ENCODE data around the gene TSC2.
A peak's percentile ranks its signal among the peaks of the same experiment; 100 is the strongest.
"Not testable (repeated sequence)": the region's sequence is repeated elsewhere in the genome, so short reads cannot be mapped to it uniquely, and the experiment has no call there.

The TSC2 gene

GRCh38 chr16:2107121-2107790 lies 59.5 kb downstream of the TSC2 start:
- peak overlapping the region; percentile 90 for H3K27ac ChIP-seq (ENCODE audit: low read depth, low read length)
- not testable (repeated sequence) for H3K4me3 ChIP-seq (ENCODE audit: low read depth, low read length); H3K79me2 ChIP-seq (ENCODE audit: control insufficient read depth, insufficient read depth, low read length, unreplicated experiment); H3K36me3 ChIP-seq (ENCODE audit: insufficient read depth, low read length); H3K27me3 ChIP-seq (ENCODE audit: insufficient read depth, low read length); H3K4me1 ChIP-seq (ENCODE audit: control insufficient read depth, insufficient read depth, low read length, unreplicated experiment); H2AFZ ChIP-seq (ENCODE audit: low read length, unreplicated experiment)

GRCh38 chr16:2107791-2108125 lies 60.0 kb downstream of the TSC2 start:
- H2AFZ ChIP-seq (ENCODE audit: low read length, unreplicated experiment); H3K36me3 ChIP-seq (ENCODE audit: insufficient read depth, low read length); H3K27me3 ChIP-seq (ENCODE audit: insufficient read depth, low read length); H3K4me1 ChIP-seq (ENCODE audit: control insufficient read depth, insufficient read depth, low read length, unreplicated experiment); H3K4me3 ChIP-seq (ENCODE audit: low read depth, low read length); H3K79me2 ChIP-seq (ENCODE audit: control insufficient read depth, insufficient read depth, low read length, unreplicated experiment): not testable (repeated sequence)
- H3K27ac ChIP-seq (ENCODE audit: low read depth, low read length) = peak overlapping the region; percentile 90; the same call in 1 of the 2 replicates

DNA sequence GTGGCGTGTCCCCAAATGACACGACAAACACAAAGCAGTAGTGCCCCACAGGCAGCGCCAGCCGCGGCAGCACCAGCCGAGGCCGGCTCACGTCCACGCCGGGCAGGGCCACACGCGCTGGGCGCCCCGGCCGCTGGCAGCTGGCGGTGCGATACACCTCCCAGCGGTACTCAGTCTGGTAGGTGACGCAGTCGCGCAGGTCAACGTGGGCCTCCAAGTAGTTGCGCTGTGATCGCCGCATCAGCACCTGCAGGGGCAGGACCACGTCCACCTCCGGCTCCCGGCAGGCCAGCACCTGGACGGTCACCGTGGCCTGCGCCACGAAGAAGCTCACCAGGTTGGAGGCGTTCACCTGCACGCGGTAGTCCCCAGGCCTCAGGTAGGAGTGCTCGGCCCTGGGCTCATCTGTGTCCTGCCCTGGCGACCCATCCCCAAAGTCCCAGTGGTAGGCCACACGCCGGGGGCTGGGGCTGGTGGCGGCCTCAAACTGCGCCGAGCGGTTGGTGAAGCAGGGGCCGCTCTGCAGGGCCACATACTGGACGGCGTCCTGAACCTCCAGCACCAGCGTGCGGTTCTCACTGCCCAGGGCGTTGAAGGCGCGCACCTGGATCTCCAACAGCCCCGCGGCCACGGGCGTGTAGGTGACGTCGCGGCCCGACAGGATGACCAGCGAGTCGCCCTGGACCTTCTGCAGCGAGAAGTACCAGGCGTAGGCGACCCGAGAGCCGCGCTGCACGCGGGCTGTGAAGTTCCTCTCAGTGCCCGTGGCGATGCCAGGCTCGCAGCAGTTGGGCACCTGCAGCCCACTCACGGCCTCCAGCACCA lies 60.9 kb downstream of the TSC2 start:
- not testable (repeated sequence) for H3K36me3 ChIP-seq (ENCODE audit: insufficient read depth, low read length); H3K27me3 ChIP-seq (ENCODE audit: insufficient read depth, low read length); H3K4me3 ChIP-seq (ENCODE audit: low read depth, low read length)

DNA sequence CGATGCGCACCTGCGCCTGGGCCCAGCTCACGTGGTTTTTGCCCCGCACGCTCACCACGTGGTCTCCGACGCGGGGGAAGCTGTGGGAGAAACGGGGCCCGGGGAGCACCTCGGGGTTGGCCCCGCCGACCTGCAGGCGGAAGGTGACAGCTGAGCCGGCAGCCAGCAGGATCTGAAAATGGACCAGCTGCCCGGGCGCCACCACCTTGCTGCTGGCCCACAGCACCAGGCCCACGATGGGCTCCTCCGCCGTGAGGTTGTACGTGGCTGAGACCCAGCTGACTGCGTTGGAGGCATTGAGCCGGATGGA lies 61.4 kb downstream of the TSC2 start:
- H3K27ac ChIP-seq (ENCODE audit: low read depth, low read length); H3K36me3 ChIP-seq (ENCODE audit: insufficient read depth, low read length); H3K4me3 ChIP-seq (ENCODE audit: low read depth, low read length); H3K4me1 ChIP-seq (ENCODE audit: control insufficient read depth, insufficient read depth, low read length, unreplicated experiment); H3K79me2 ChIP-seq (ENCODE audit: control insufficient read depth, insufficient read depth, low read length, unreplicated experiment); H3K27me3 ChIP-seq (ENCODE audit: insufficient read depth, low read length); H2AFZ ChIP-seq (ENCODE audit: low read length, unreplicated experiment): not testable (repeated sequence)

More for the DNA sequence above, 60.9 kb downstream of the TSC2 start:
- H2AFZ ChIP-seq (ENCODE audit: low read length, unreplicated experiment); H3K4me1 ChIP-seq (ENCODE audit: control insufficient read depth, insufficient read depth, low read length, unreplicated experiment); H3K79me2 ChIP-seq (ENCODE audit: control insufficient read depth, insufficient read depth, low read length, unreplicated experiment); H3K27ac ChIP-seq (ENCODE audit: low read depth, low read length): not testable (repeated sequence)

DNA sequence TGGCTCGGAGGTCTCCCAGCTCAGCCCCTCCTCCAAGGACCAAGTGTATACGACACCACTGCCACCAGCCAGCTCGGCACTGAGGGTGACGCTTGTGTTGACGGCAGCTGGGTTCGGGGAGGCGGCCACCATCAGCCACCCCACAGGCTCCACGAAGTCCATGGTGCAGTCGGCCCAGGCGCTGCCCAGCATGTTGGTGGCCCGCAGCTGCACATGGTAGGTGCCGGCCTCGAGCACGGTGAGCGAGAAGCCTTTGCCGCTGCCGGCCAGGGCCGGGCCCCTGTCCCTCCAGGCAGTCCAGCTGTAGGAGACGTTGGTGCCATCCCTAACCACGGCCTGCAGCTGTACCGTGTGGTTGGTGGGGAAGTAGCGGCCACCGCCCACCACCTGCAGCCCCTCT lies 62.1 kb downstream of the TSC2 start:
- not testable (repeated sequence) for H3K4me1 ChIP-seq (ENCODE audit: control insufficient read depth, insufficient read depth, low read length, unreplicated experiment); H3K27ac ChIP-seq (ENCODE audit: low read depth, low read length); H3K27me3 ChIP-seq (ENCODE audit: insufficient read depth, low read length); H2AFZ ChIP-seq (ENCODE audit: low read length, unreplicated experiment); H3K36me3 ChIP-seq (ENCODE audit: insufficient read depth, low read length); H3K4me3 ChIP-seq (ENCODE audit: low read depth, low read length); H3K79me2 ChIP-seq (ENCODE audit: control insufficient read depth, insufficient read depth, low read length, unreplicated experiment)

GRCh38 chr16:2110332-2111008 lies 62.7 kb downstream of the TSC2 start:
- H2AFZ ChIP-seq (ENCODE audit: low read length, unreplicated experiment); H3K27ac ChIP-seq (ENCODE audit: low read depth, low read length); H3K4me3 ChIP-seq (ENCODE audit: low read depth, low read length); H3K4me1 ChIP-seq (ENCODE audit: control insufficient read depth, insufficient read depth, low read length, unreplicated experiment); H3K27me3 ChIP-seq (ENCODE audit: insufficient read depth, low read length); H3K36me3 ChIP-seq (ENCODE audit: insufficient read depth, low read length); H3K79me2 ChIP-seq (ENCODE audit: control insufficient read depth, insufficient read depth, low read length, unreplicated experiment): not testable (repeated sequence)

DNA sequence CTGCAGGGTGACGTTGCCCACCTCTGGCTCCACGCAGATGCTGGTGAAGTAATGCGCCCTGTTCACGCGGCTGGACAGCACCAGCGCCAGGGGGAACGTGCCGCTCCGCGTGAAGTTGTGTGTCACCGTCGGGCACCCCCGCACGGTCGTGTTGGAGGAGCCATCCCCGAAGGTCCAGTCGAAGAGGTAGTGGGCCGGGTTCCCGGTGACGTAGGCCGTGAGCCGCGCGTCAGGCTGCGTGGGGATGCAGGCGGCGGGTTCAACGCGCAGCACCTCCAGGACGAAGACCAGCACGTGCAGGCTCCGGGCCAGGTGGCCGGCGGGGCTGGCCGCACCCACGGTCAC lies 63.2 kb downstream of the TSC2 start:
- not testable (repeated sequence) for H3K4me1 ChIP-seq (ENCODE audit: control insufficient read depth, insufficient read depth, low read length, unreplicated experiment); H3K36me3 ChIP-seq (ENCODE audit: insufficient read depth, low read length); H3K27ac ChIP-seq (ENCODE audit: low read depth, low read length); H2AFZ ChIP-seq (ENCODE audit: low read length, unreplicated experiment); H3K79me2 ChIP-seq (ENCODE audit: control insufficient read depth, insufficient read depth, low read length, unreplicated experiment); H3K27me3 ChIP-seq (ENCODE audit: insufficient read depth, low read length); H3K4me3 ChIP-seq (ENCODE audit: low read depth, low read length)

GRCh38 chr16:2111412-2112335 lies 63.9 kb downstream of the TSC2 start:
- not testable (repeated sequence) for H3K4me1 ChIP-seq (ENCODE audit: control insufficient read depth, insufficient read depth, low read length, unreplicated experiment); H3K36me3 ChIP-seq (ENCODE audit: insufficient read depth, low read length); H3K27me3 ChIP-seq (ENCODE audit: insufficient read depth, low read length); H3K27ac ChIP-seq (ENCODE audit: low read depth, low read length); H2AFZ ChIP-seq (ENCODE audit: low read length, unreplicated experiment); H3K79me2 ChIP-seq (ENCODE audit: control insufficient read depth, insufficient read depth, low read length, unreplicated experiment); H3K4me3 ChIP-seq (ENCODE audit: low read depth, low read length)

DNA sequence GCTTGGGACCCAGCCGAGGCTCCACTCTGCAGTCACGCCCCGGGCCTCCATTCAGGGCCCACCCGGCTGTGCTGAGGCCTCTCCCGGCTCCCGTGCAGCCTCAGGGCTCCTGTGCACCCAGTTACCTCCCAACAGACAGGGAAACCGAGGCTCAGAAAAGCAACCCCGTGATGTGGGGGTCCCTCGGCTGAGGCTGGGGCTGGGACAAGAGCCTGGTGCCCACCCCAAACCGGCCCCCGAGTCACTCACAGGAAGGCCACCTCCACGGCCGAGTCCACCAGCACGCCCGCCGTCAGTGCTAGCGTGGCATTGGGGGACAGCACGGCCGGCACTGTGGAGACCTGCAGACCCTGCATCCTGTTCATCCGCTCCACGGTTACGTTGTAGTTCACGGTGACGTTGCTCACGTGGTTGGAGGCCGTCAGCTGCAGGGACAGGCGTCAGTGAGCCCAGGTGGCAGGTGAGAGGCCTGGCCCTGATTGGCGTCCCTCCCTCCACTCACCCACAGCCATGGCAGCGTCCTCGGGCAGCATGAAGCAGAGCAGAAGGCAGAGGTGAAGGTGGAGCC lies 64.8 kb downstream of the TSC2 start:
- not testable (repeated sequence) for H3K36me3 ChIP-seq (ENCODE audit: insufficient read depth, low read length)

GRCh38 chr16:2114225-2114624 lies 66.4 kb downstream of the TSC2 start:
- H3K4me1 ChIP-seq (ENCODE audit: control insufficient read depth, insufficient read depth, low read length, unreplicated experiment); H3K79me2 ChIP-seq (ENCODE audit: control insufficient read depth, insufficient read depth, low read length, unreplicated experiment); H3K27me3 ChIP-seq (ENCODE audit: insufficient read depth, low read length); H3K4me3 ChIP-seq (ENCODE audit: low read depth, low read length); H3K27ac ChIP-seq (ENCODE audit: low read depth, low read length); H3K36me3 ChIP-seq (ENCODE audit: insufficient read depth, low read length); H2AFZ ChIP-seq (ENCODE audit: low read length, unreplicated experiment): not testable (repeated sequence)

More for the DNA sequence above, 64.8 kb downstream of the TSC2 start:
- H3K27me3 ChIP-seq (ENCODE audit: insufficient read depth, low read length); H3K4me3 ChIP-seq (ENCODE audit: low read depth, low read length); H2AFZ ChIP-seq (ENCODE audit: low read length, unreplicated experiment); H3K27ac ChIP-seq (ENCODE audit: low read depth, low read length); H3K79me2 ChIP-seq (ENCODE audit: control insufficient read depth, insufficient read depth, low read length, unreplicated experiment); H3K4me1 ChIP-seq (ENCODE audit: control insufficient read depth, insufficient read depth, low read length, unreplicated experiment): not testable (repeated sequence)
